Endothelial cell of umbilical vein (primary cell): Measurements from ENCODE around the gene TRIM29. TPM values are rescaled to one million over a fixed set of nuclear protein-coding genes. Genes with fewer than 3 reads are reported as not detected.

ENCODE experiments used
- BruUV-seq: library from RNA; stranded (reverse); fragments of 400-500 nt; replicated peaks from 2 replicates; lab custom pipeline; 2021; lab: Mats Ljungman, UMichigan
- CTCF ChIA-PET: fragments of 300-600, 350-600 bp; sonication (Branson Sonifier 250); formaldehyde crosslinking; loops from one replicate; lab custom pipeline; 2021; ENCODE audit warnings: antibody characterized with exemption, inconsistent platforms; lab: Charles Lee
- POLR2A ChIA-PET: fragments of 300-600, 350-600 bp; sonication (Branson Sonifier 250); formaldehyde crosslinking; loops from one replicate; lab custom pipeline; 2021; ENCODE audit warnings: antibody characterized with exemption, inconsistent platforms; lab: Charles Lee
- DNase-seq: peaks from one replicate; pipeline ENCODE4 v3.0.0-alpha.2; 2011; ENCODE audit warnings: low read depth, low spot score
- FAIRE-seq: peaks from 2 replicates; lab custom pipeline; 2011; peaks lifted over from hg19 to GRCh38; lab: Jason Lieb, UNC
- H2AFZ ChIP-seq: 2 replicates; pipeline ENCODE4 v1.6.0; 2012; ENCODE audit warnings: low read depth, low read length, control low read depth, inconsistent platforms
- H3K27ac ChIP-seq: 2 replicates; pipeline ENCODE4 v1.5.1; 2011; ENCODE audit warnings: low read depth, mild to moderate bottlenecking, control low read depth, low read length, moderate library complexity; ENCODE audit not compliant: insufficient read depth
- H3K27me3 ChIP-seq, 2 experiments: 2 replicates each; pipeline versions ENCODE4 v1.6.0 to v1.6.1; 2011; ENCODE audit warnings: low read length in 2 of 2, mixed read lengths in 1 of 2; ENCODE audit not compliant: control insufficient read depth in 2 of 2, insufficient read depth in 2 of 2
- H3K36me3 ChIP-seq, 2 experiments: 2 replicates in 1 of 2; 3 replicates in 1 of 2; pipeline ENCODE4 v1.5.1; 2011; ENCODE audit warnings: low read length in 2 of 2, mild to moderate bottlenecking in 1 of 2, moderate library complexity in 1 of 2; ENCODE audit not compliant: control insufficient read depth in 2 of 2, insufficient read depth in 2 of 2; ENCODE audit errors: extremely low read depth in 1 of 2
- H3K4me1 ChIP-seq: 3 replicates; pipeline ENCODE4 v1.5.1; 2011; ENCODE audit warnings: mild to moderate bottlenecking, low read length; ENCODE audit not compliant: control insufficient read depth, insufficient read depth; ENCODE audit errors: extremely low read depth
- H3K4me2 ChIP-seq: 2 replicates; pipeline ENCODE4 v1.6.1; 2011; ENCODE audit warnings: low read length, control low read depth, mixed read lengths; ENCODE audit not compliant: insufficient read depth
- H3K4me3 ChIP-seq, 3 experiments: fragments of 200-600 bp in 1 of 3; sonication (generic), shearing (Covaris generic) in 1 of 3; replicated peaks in 1 of 3; 2 replicates each; pipeline ENCODE4 v1.5.1; 2011 to 2016; ENCODE audit warnings: control low read depth in 3 of 3, low read length in 3 of 3, mild to moderate bottlenecking in 2 of 3, inconsistent platforms in 1 of 3, low read depth in 1 of 3, moderate library complexity in 1 of 3; ENCODE audit not compliant: insufficient read depth in 1 of 3
- H3K79me2 ChIP-seq: 2 replicates; pipeline ENCODE4 v1.6.0; 2012; ENCODE audit warnings: low read length, inconsistent platforms; ENCODE audit not compliant: control insufficient read depth, insufficient read depth
- H3K9ac ChIP-seq: replicated peaks from 2 replicates; pipeline ENCODE3; 2011; ENCODE audit warnings: low read length, control low read depth; ENCODE audit not compliant: insufficient read depth; ENCODE audit errors: extremely low read depth
- H3K9me1 ChIP-seq: replicated peaks from 3 replicates; pipeline ENCODE4 v1.6.0; 2011; ENCODE audit warnings: mild to moderate bottlenecking, low read length; ENCODE audit not compliant: control insufficient read depth, insufficient read depth; ENCODE audit errors: extremely low read depth
- H3K9me3 ChIP-seq: replicated peaks from 2 replicates; pipeline ENCODE4 v1.5.1; 2012; ENCODE audit warnings: low read length, inconsistent platforms; ENCODE audit not compliant: control insufficient read depth, insufficient read depth
- H4K20me1 ChIP-seq: replicated peaks from 2 replicates; pipeline ENCODE3; 2011; ENCODE audit warnings: mild to moderate bottlenecking, low read length; ENCODE audit not compliant: control insufficient read depth, insufficient read depth; ENCODE audit errors: extremely low read depth
- EZH2 ChIP-seq: IDR thresholded peaks from 2 replicates; pipeline ENCODE4 v1.6.1; 2012; ENCODE audit warnings: borderline replicate concordance, low read depth, mild to moderate bottlenecking, moderate library complexity, low read length, inconsistent platforms; ENCODE audit not compliant: severe bottlenecking
- FOS ChIP-seq: IDR thresholded peaks from 2 replicates; pipeline ENCODE4 v1.6.1; 2011; ENCODE audit warnings: mild to moderate bottlenecking, low read length, moderate library complexity, borderline replicate concordance; ENCODE audit not compliant: insufficient read depth
- GATA2 ChIP-seq: IDR thresholded peaks from 2 replicates; pipeline ENCODE4 v1.7.0; 2011; ENCODE audit warnings: low read depth, mild to moderate bottlenecking, moderate library complexity, mixed read lengths, low read length; ENCODE audit not compliant: insufficient read length, insufficient read depth
- JUN ChIP-seq: IDR thresholded peaks from 2 replicates; pipeline ENCODE4 v1.6.1; 2011; ENCODE audit warnings: borderline replicate concordance, low read depth; ENCODE audit not compliant: insufficient read length, insufficient read depth
- MYC ChIP-seq: IDR thresholded peaks from one replicate; pipeline ENCODE4 v1.6.1; 2011; ENCODE audit warnings: mild to moderate bottlenecking, low read depth, low read length
- POLR2AphosphoS5 ChIP-seq: IDR thresholded peaks from 2 replicates; pipeline ENCODE4 v1.6.1; 2012; ENCODE audit warnings: low read depth, mild to moderate bottlenecking, control low read depth, low read length, moderate library complexity; ENCODE audit not compliant: insufficient read depth
- dilution Hi-C: fragments of 300-500 bp; cut with MboI; formaldehyde crosslinking; loops from one replicate; pipeline ENCODE4 v1.15.0; 2019; ENCODE audit warnings: low sequenced_read_pairs; ENCODE audit not compliant: extremely low pct_ligation_motif_present
- intact Hi-C: fragments of 100-400 bp; cut with micrococcal nuclease; formaldehyde crosslinking; loops from one replicate; pipeline ENCODE4 v1.10.0; 2022
- polyA plus RNA-seq, 4 experiments: library from polyadenylated mRNA; depleted of rRNA in 3 of 4; stranded (reverse) in 3 of 4; unstranded in 1 of 4; fragments of >200 nt; gene quantifications; 2 replicates each; pipeline versions ENCODE4 v1.2.1 to v1.2.3, GENCODE V29; 2011 to 2012; ENCODE audit warnings: missing spikeins in 1 of 4
- total RNA-seq: library from RNA; stranded (reverse); gene quantifications from 2 replicates; pipeline ENCODE4 v1.2.3, GENCODE V29; 2021
- TF ChIP-seq, protein P1 (sequence below): IDR thresholded peaks from 2 replicates; pipeline ENCODE4 v1.6.1; 2011; ENCODE audit not compliant: insufficient read depth, insufficient read length

TRIM29 gene
- total and polyA plus RNA-seq, 2 donors (not counting 3 experiments of a cell fraction or from before 2014, with no cell fraction given) = not detected

DNA sequence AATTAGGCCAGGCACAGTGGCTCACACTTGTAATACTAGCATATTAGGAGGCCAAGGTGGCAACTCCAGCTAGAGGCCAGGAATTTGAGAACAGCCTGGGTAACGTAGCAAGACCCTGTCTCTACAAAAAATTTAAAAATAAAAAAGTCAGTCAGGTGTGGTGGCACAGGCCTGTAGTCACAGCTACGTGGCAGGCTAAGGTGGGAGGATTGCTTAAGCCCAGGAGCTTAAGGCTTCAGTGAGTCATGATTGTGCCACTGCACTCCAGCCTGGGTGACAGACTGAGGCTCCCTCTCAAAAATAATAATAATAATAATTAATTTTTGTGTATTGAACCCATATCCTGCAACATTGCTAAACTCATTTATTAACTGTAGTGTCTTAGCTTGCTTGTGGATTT lies 15.3 kb upstream of the TRIM29 start:
- no peak overlapping the region for H3K4me2 ChIP-seq
- CTCF ChIA-PET = interaction anchor here (0.9 to 1.7 kb wide), 3 partner anchors 9 to 150 kb away, joined by 4 to 5 read pairs (median 4); no protein-coding TSS in a partner anchor

DNA sequence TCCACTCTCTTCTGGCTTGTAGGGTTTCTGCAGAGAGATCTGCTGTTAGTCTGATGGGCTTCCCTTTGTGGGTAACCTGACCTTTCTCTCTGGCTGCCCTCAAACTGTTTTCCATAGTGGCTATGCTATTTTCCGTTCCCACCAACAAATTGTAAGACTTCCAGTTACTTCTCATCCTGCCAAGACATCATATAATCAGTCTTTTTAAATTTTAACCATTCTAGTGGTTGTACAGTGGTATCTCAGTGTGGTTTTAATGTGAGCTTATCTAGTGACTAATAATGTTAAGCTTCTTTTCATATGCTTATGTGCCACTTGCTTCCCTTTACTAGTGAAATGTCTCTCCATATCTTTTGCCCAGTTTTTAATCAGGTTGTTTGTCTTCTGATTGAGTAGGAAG lies 13.6 kb upstream of the TRIM29 start:
- TF ChIP-seq EZH2 (no peak), FOS (no peak), POLR2AphosphoS5 (no peak)
- Histone ChIP-seq H3K36me3 (no peaks in the 10 kb centered on the region), H4K20me1 (no peaks in the 10 kb centered on the region), H3K27me3 (peaks cover 0 to 7% of the 10 kb centered on the region in 2 experiments), H3K27ac (no peak overlapping the region), H3K4me2 (no peak overlapping the region), H2AFZ (no peak overlapping the region), H3K9ac (no peak overlapping the region), H3K9me1 (no peaks in the 10 kb centered on the region), H3K9me3 (no peaks in the 10 kb centered on the region), H3K4me3 (no peak overlapping the region), H3K79me2 (no peaks in the 10 kb centered on the region), H3K4me1 (no peaks in the 10 kb centered on the region)
- ChIA-PET CTCF (interaction anchor here (1.0 kb wide), 1 partner anchor 17 kb away, joined by 3 read pairs; no protein-coding TSS in a partner anchor), POLR2A (no interaction called here)
- intact Hi-C loops = no loop called here
- dilution Hi-C loops = no loop called here
- FAIRE-seq (no peak), DNase-seq (no peak)
- BruUV-seq = no TSS peak

More for the DNA sequence above, 15.3 kb upstream of the TRIM29 start:
- H3K9me1 ChIP-seq = no peaks in the 10 kb centered on the region
- no peaks in the 10 kb centered on the region for H3K79me2 ChIP-seq
- POLR2A ChIA-PET = no interaction called here
- no peak for FAIRE-seq
- no peaks in the 10 kb centered on the region for H3K36me3 ChIP-seq
- H4K20me1 ChIP-seq = no peaks in the 10 kb centered on the region
- H3K4me3 ChIP-seq = no peak overlapping the region
- no peaks in the 10 kb centered on the region for H3K4me1 ChIP-seq
- no peak overlapping the region for H3K27ac ChIP-seq
- no peak for TF ChIP-seq JUN
- no peak for TF ChIP-seq GATA2
- no peak for TF ChIP-seq MYC
- TF ChIP-seq, protein P1, sequence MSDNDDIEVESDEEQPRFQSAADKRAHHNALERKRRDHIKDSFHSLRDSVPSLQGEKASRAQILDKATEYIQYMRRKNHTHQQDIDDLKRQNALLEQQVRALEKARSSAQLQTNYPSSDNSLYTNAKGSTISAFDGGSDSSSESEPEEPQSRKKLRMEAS = no peak
- TF ChIP-seq FOS = no peak
- H3K9ac ChIP-seq = no peak overlapping the region
- no TSS peak for BruUV-seq
- intact Hi-C loops (no loop called here), dilution Hi-C loops (no loop called here)
- H3K9me3 ChIP-seq = no peaks in the 10 kb centered on the region
- peaks cover 3 to 9% of the 10 kb centered on the region in 2 experiments for H3K27me3 ChIP-seq
- no peak overlapping the region for H2AFZ ChIP-seq
- no peak for DNase-seq
